Hematopoietic multipotent progenitor cell (in vitro differentiated cells): Measurements from ENCODE around the gene KCNG4. TPM values are rescaled to one million over a fixed set of nuclear protein-coding genes. Genes with fewer than 3 reads are reported as not detected.

Experiments
- DNase-seq, 3 donors: peaks; one replicate each; pipeline ENCODE4 v3.0.0-alpha.2; 2011 to 2015; ENCODE audit warnings: low read depth in 2 of 3, low spot score in 2 of 3
- total RNA-seq: library from RNA; depleted of rRNA; stranded (reverse); fragments of >200 nt; gene quantifications from one replicate; pipeline ENCODE4 v1.2.3, GENCODE V29; 2012

The KCNG4 gene
- total RNA-seq = not detected

DNA sequence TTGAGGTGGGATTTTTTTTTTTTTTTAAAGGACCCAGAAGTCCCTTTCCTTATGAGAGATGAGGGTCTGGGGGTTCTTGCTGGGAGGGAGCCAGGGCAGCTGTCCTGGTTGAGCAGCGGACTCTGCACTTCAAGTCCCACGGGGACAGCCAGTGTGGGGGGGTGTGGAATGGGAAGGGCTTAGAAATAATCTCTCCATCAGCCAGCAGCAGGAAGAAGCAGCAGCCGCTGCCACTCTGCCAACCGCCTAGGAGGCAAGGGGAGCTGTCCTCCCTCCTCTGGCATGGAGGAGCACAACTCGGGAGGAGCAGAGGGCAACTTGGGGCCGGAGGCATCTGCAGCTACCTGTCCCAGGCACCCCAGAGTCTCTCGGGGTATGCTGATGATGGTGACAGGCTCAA lies at the start of gene KCNG4:
KCNG4 (minus strand) TSS at position 104 of the 400 bp plus-strand sequence. CDS start 2,527 bp downstream, outside the sequence.
- DNase-seq = no peak

DNA sequence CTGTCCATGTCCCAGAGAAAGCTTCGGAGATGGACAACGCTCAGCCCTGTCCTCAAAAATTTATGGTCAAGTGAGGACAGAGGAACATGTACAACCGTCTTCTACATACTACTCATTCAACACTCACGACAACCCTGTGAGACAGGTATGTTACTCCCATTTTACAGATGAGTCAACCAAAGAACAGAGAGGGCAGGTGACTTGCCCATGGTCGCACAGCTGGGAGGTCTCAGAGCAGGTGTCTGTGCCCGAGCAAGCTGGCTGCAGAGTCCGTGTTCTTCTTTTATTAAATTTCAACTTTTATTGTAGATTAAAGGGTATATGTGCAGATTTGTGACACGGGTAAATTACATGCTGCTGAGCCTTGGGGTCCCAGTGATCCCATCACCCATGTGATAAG lies 49.1 kb upstream of the KCNG4 start:
- no peak for DNase-seq

DNA sequence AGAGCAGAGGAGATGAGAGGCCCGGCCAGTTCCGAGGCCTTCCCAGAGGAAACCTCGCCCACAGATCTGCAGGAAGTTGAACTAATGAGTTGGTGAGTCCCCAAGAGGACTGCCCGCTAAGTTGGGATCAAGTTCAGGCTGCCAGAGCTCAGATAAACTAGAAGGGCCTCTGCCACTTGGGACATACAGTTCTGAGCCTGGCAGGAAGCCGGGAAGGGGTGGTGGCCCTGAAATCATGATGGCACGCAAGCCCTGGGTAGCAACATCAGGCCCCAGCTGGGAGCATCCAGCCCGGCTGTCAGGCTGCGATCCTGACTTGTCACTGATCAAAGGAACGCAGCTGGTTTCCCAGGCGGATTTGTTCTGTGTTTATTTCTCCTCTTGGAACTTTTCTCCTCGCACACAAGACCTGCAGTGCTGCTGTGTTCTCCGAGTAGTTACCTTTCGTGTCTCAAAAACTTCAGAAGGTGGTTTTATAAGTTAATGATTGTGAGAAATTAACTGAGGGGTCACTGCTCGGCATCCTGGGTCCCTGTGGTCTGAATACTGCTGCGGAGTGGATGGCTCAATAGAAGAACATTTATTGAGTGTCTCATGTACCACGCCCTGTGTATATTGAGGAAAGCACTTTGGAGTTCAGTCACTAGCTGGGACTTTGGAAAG lies 46.9 kb upstream of the KCNG4 start:
- no peak for DNase-seq

DNA sequence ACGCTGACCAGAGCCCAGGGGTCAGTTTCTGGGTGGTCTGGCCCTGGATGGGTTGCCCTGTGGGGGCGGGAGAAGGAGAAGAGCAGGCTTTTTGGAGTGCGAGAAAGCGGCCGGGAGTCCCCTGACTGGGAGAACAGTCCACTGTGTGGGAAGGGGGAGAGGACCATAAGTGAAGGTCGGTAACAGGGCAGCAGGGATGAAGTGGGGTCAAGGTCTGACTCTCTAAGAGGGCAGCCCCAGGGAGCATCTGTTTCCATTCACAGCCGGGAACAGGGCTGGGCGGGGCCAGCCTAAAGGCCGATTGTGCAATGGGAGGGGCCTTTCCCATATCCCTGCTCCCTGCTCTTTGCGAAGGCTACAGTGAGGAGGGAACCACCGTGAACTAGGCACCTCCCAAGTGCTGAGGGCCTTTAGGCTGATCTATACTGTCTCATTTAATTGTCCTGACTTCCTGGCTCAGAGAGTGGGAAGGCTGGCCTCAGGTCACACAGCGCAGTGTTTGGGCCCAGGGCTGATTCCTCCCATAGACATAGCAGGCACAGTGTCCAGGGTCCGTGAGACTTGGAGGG lies 44.4 kb upstream of the KCNG4 start:
- no peak for DNase-seq

DNA sequence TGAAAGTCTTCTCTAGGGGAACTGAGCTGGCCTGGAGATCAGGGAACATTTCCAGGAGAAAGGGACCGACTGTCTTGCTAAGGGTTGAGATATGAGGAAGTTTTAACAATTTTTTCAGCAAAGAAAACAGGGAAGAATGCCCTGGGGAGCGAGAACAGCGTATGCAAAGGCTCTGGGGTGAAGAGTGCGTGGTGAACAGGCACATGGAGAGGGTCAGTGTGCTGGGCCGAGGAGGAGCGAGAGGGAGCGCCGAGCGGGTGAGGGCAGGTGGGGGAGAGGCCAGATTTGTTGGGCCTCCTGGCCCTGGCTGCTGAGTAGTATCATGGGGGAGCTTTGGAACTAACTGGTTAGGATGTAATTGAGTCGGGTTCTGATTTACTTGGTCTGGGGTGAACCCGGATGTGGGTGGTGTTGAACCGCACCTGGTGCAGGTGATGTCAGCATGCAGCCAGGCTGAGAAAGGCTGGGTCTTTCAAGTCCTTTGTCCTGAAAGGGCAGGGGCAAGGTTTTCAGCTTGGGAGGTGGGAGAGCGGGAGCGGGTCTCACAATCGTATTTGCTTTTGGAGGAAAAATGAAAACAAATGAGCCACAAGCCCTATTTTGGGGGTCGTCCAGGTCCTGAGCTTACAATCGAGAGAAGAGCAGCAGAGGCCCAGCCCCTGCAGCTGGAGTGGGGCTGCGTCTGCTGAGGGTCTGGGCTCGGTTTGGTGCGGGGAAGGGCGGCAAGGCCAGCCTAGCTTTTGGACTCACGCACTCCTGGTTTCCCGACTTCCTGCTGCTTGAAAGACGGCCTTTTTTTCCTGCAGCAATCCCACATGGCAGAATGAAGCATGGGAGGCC lies 43.7 kb upstream of the KCNG4 start:
- DNase-seq = no peak

GRCh38 chr16:84282533-84282932 lies 42.7 kb upstream of the KCNG4 start:
- DNase-seq = no peak

GRCh38 chr16:84281074-84281473 lies 41.3 kb upstream of the KCNG4 start:
- DNase-seq = peak in 2 of 3 donors; percentile 34 to 56

- no peak for DNase-seq
Observed at GRCh38 chr16:84279881-84280280, 40.1 kb upstream of the KCNG4 start.

DNA sequence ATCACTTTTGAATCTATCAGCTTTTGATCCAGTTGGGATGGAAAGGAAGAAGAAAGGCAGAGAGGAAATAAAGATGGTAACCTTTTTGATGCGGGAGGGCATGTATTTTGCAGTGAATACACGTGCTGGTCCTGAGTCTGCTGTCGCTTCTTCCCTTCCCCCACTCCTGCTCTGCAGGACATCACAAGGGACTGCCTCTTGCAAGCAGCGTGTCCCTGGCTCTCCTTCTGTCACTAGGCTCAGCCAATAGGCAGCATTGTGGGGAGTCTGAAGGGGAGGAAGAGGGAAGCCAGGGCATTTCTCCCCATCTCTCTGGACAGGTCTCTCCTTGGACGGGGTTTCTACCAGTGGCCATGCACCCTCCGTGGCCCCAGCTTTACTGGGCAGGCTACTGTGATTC lies 39.2 kb upstream of the KCNG4 start:
- DNase-seq = no peak

- DNase-seq = no peak
Observed at GRCh38 chr16:84278333-84278732, 38.5 kb upstream of the KCNG4 start.

- DNase-seq = peak; percentile 28 to 79 (median 70)
Observed at GRCh38 chr16:84277244-84277823, 37.5 kb upstream of the KCNG4 start.

DNA sequence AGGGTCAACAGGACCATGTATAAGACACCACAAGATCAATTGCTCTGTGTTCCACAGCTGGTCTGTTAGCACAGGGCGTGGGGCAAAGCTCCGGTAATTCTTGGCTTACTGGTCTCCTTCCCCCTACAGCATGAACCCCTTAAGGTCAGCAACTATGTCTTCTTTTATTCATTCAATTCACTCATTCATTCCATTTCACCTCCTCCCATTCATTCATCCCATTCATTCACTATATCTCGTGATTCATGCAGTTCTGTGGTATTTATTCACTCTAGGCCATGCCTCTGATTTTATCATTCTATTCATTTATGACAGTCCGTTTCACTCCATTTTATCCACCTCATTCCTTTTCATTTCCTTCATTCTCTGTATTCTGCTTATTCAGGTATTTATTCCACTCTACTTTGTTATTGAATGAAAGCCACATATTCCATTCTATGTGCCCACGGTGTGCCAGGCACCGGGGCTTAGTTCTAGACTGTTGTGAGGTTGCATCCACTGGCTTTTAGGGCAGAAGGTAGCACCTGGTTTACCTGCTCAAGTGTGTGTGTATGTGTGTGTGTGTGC lies 35.9 kb upstream of the KCNG4 start:
- no peak for DNase-seq

DNA sequence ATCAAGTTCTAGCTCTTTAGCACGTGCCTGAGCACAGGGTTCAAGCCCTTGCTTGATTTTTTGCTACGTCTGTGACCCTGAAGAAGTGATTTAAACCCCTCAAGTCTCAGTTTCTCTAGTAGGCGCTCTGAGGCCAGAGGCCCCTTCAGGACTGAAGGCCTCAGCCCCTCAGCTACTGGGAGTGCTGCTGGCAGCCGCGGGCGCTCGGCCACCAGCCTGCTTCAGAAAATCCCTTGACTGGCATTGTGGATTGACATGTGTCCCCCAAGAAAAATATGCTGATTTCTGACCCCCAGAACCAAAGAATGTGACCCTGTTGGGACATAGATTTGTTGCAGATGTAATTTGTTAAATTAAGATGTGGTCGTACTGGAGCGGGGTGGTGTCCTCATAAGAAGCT lies 34.7 kb upstream of the KCNG4 start:
- DNase-seq = no peak

GRCh38 chr16:84272740-84273320 lies 33.0 kb upstream of the KCNG4 start:
- no peak for DNase-seq

DNA sequence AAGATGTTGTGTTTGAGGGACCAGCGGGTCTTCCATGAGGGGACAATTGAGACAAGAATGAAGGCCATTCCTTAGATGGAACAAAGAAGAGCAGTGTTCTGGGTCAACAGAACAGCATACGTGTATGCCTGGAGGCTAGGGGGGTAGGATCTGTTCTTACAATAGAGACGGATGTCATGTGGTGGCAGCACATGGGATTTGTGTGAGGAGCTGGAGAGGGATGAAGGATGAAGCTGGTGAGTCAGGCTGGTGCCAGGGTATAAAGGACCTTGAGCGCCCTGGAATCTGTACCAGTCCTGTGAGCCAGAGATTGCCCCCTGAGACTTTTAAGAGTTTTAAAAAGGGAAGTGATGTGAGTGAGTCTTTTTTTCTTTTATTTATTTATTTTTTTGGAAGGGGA lies 32.1 kb upstream of the KCNG4 start:
- DNase-seq = no peak

DNA sequence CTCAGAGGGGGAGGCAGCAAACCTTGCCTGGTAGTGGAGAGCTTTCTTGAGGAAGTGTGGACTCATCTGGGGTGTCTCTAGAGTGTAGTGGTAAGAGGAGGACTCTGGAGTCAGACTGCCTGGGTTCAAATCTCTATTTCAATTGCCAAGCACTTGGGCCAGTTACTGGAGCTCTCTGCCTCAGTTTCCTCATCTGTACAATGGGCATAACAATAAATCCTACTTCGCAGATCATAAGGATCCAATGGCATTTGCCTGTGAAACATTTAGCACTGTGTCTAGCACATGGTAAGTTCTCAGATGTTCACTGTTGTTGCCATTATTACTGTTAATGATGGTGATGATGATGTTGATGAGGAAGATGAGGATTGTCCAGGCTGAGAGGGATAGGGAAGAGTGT lies 31.2 kb upstream of the KCNG4 start:
- DNase-seq = no peak

GRCh38 chr16:84270531-84270930 lies 30.7 kb upstream of the KCNG4 start:
- DNase-seq = no peak

- DNase-seq = no peak
Observed at GRCh38 chr16:84270071-84270470, 30.3 kb upstream of the KCNG4 start.

DNA sequence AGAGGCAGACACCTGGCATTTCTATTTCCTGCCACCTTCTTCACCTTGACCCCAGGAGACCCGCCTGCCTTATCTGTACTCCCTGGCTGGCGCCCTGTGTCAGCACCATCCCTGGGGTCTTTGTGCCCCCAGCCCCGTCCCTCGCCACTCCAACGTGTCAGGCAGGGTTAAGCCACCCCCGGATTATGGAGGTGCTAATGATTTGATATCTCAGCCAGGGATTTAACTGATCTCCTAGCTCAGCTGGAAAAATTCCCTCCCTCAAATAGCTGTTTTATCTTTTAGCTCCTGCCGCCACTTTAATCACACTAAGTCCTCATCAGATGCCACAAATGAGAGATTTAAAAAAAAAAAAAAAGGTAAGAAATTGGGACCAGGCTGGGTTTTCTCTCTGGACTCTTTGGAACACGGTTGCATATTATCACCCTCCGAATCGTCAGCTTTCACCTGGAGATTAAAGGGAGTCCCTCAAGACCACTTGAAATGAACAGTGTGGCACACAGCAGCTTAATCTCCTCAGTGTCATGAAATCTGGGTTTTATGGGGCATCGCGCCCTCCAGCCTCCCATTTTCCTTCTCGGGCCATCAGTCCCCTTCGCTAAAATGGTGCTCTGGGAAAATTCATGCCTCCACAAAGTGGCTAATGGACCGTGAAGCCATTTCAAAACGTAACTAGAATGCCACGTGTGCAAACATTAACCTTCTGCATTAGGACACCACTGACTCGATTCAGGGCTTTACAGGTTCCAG lies 28.7 kb upstream of the KCNG4 start:
- DNase-seq = no peak

- DNase-seq = no peak
Observed at GRCh38 chr16:84267380-84267779, 27.6 kb upstream of the KCNG4 start.
